Esophagus squamous epithelium (tissue), 4 donors: ENCODE results near the gene CPEB3.

Experiments
- CTCF ChIP-seq, 6 experiments: fragments of 450-650 bp in 4 of 6; fragments of 200-600 bp in 2 of 6; sonication (generic) in 2 of 6; IDR thresholded peaks; one replicate each; pipeline ENCODE4 v1.5.1; 2016 to 2019; ENCODE audit warnings: antibody characterized with exemption in 6 of 6, mild to moderate bottlenecking in 4 of 6, moderate library complexity in 4 of 6
- POLR2A ChIP-seq, 4 donors: fragments of 450-650 bp; IDR thresholded peaks; one replicate each; pipeline ENCODE4 v1.6.1; 2017; ENCODE audit warnings: antibody characterized with exemption in 4 of 4, mild to moderate bottlenecking in 4 of 4, moderate library complexity in 3 of 4

- TF ChIP-seq CTCF (IDR thresholded peaks at IDR 0.05) (no peak), POLR2A (IDR thresholded peaks at IDR 0.05) (no peak)
Measured at GRCh38 chr10:92241501-92241900, 49.4 kb downstream of the CPEB3 start.
